ENCODE data around the gene ZBTB12.
"Not testable (repeated sequence)": the region's sequence is repeated elsewhere in the genome, so short reads cannot be mapped to it uniquely, and the experiment has no call there.

Gene ZBTB12

GRCh38 chr6:31877125-31877650, 24.7 kb downstream of the ZBTB12 start:
- in situ Hi-C loops (cut with MboI; ENCODE audit: low sequenced_read_pairs): no loop called here

GRCh38 chr6:31876357-31876756, 25.5 kb downstream of the ZBTB12 start:
- in situ Hi-C loops (cut with MboI; ENCODE audit: low sequenced_read_pairs): no loop called here

GRCh38 chr6:31875877-31876276, 26.0 kb downstream of the ZBTB12 start:
- in situ Hi-C loops (cut with MboI; ENCODE audit: low sequenced_read_pairs): no loop called here

GRCh38 chr6:31874836-31875572, 26.9 kb downstream of the ZBTB12 start:
- in situ Hi-C loops (cut with MboI; ENCODE audit: low sequenced_read_pairs): no loop called here

GRCh38 chr6:31874084-31874670, 27.7 kb downstream of the ZBTB12 start:
- in situ Hi-C loops (cut with MboI; ENCODE audit: low sequenced_read_pairs): no loop called here

GRCh38 chr6:31871046-31871659, 30.7 kb downstream of the ZBTB12 start:
- in situ Hi-C loops (cut with MboI; ENCODE audit: low sequenced_read_pairs): no loop called here

GRCh38 chr6:31870385-31870921, 31.4 kb downstream of the ZBTB12 start:
- in situ Hi-C loops (cut with MboI; ENCODE audit: low sequenced_read_pairs): no loop called here

- in situ Hi-C loops (cut with MboI; ENCODE audit: low sequenced_read_pairs): no loop called here
These were observed 32.5 kb downstream of the ZBTB12 start for GRCh38 chr6:31869343-31869742.

- in situ Hi-C loops (cut with MboI; ENCODE audit: low sequenced_read_pairs): not testable (repeated sequence)
These were observed 33.3 kb downstream of the ZBTB12 start for GRCh38 chr6:31868658-31868971.

GRCh38 chr6:31865205-31866118, 36.4 kb downstream of the ZBTB12 start:
- in situ Hi-C loops (cut with MboI; ENCODE audit: low sequenced_read_pairs): no loop called here

- in situ Hi-C loops (cut with MboI; ENCODE audit: low sequenced_read_pairs): no loop called here
These were observed 37.1 kb downstream of the ZBTB12 start for GRCh38 chr6:31864818-31865204.

GRCh38 chr6:31864123-31864562, 37.7 kb downstream of the ZBTB12 start:
- in situ Hi-C loops (cut with MboI; ENCODE audit: low sequenced_read_pairs): not testable (repeated sequence)

GRCh38 chr6:31862344-31863235, 39.3 kb downstream of the ZBTB12 start, which contains the start of gene NEU1:
TSS of gene NEU1 (minus strand) at chr6:31862821. CDS start at chr6:31862776, 45 bp downstream.
- in situ Hi-C loops (cut with MboI; ENCODE audit: low sequenced_read_pairs): no loop called here

GRCh38 chr6:31861919-31862343, 40.0 kb downstream of the ZBTB12 start:
- in situ Hi-C loops (cut with MboI; ENCODE audit: low sequenced_read_pairs): no loop called here

- in situ Hi-C loops (cut with MboI; ENCODE audit: low sequenced_read_pairs): no loop called here
These were observed 40.7 kb downstream of the ZBTB12 start for GRCh38 chr6:31861150-31861549.

- in situ Hi-C loops (cut with MboI; ENCODE audit: low sequenced_read_pairs): no loop called here
These were observed 41.5 kb downstream of the ZBTB12 start for GRCh38 chr6:31860349-31860748.

- in situ Hi-C loops (cut with MboI; ENCODE audit: low sequenced_read_pairs): no loop called here
These were observed 42.0 kb downstream of the ZBTB12 start for GRCh38 chr6:31859923-31860322.

GRCh38 chr6:31858707-31859106, 43.2 kb downstream of the ZBTB12 start:
- in situ Hi-C loops (cut with MboI; ENCODE audit: low sequenced_read_pairs): no loop called here

GRCh38 chr6:31857774-31858173, 44.1 kb downstream of the ZBTB12 start:
- in situ Hi-C loops (cut with MboI; ENCODE audit: low sequenced_read_pairs): not testable (repeated sequence)

Data from hTERT RPE-1 (cell line).